SK-N-SH (cell line): Measurements from ENCODE around the gene DNAH1. TPM values are rescaled to one million over a fixed set of nuclear protein-coding genes. Genes with fewer than 3 reads are reported as not detected.

Experiments
- CTCF ChIA-PET: fragments of 300-600, 350-600 bp; formaldehyde crosslinking; extraction: SDS; loops from one replicate; lab custom pipeline; 2021; lab: Yijun Ruan, JAX
- POLR2A ChIA-PET: fragments of 350-600 bp; sonication (Branson Sonifier 250); formaldehyde crosslinking; extraction: SDS; loops from one replicate; lab custom pipeline; 2020; ENCODE audit warnings: antibody characterized with exemption, inconsistent platforms; lab: Yijun Ruan, JAX
- DNase-seq: peaks from one replicate; pipeline ENCODE4 v3.0.0; 2012
- H2AFZ ChIP-seq: fragments of 200-600 bp; sonication (generic); 2 replicates; pipeline ENCODE4 v1.8.1; 2016; ENCODE audit warnings: antibody characterized with exemption, mild to moderate bottlenecking, low read depth
- H3F3A ChIP-seq: fragments of 200-600 bp; sonication (generic); replicated peaks from 2 replicates; pipeline ENCODE3; 2016; ENCODE audit warnings: antibody characterized with exemption, mild to moderate bottlenecking; ENCODE audit not compliant: insufficient read depth
- H3K27ac ChIP-seq, 2 experiments: fragments of 200-500 bp in 1 of 2; fragments of 200-600 bp in 1 of 2; sonication (Bioruptor generic) in 1 of 2; sonication (generic), shearing (Covaris generic) in 1 of 2; 2 replicates each; pipeline versions ENCODE4 v1.5.1 to v1.6.1; 2014 to 2016; ENCODE audit warnings: low read depth in 2 of 2, inconsistent platforms in 1 of 2, low read length in 1 of 2, mild to moderate bottlenecking in 1 of 2, mixed read lengths in 1 of 2
- H3K27me3 ChIP-seq: fragments of 200-600 bp; sonication (generic), shearing (Covaris generic); 2 replicates; pipeline ENCODE4 v1.6.1; 2016; ENCODE audit warnings: mixed run types; ENCODE audit not compliant: insufficient read depth
- H3K36me3 ChIP-seq, 2 experiments: fragments of 200-500 bp in 1 of 2; fragments of 200-600 bp in 1 of 2; sonication (Bioruptor generic) in 1 of 2; sonication (generic) in 1 of 2; replicated peaks in 1 of 2; 2 replicates each; pipeline versions ENCODE3 to v1.5.1; 2014 to 2016; ENCODE audit warnings: low read length in 1 of 2, mild to moderate bottlenecking in 1 of 2; ENCODE audit not compliant: insufficient read depth in 2 of 2, control insufficient read depth in 1 of 2
- H3K4me1 ChIP-seq, 2 experiments: fragments of 200-500 bp in 1 of 2; fragments of 200-600 bp in 1 of 2; sonication (Bioruptor generic) in 1 of 2; sonication (generic), shearing (Covaris generic) in 1 of 2; 2 replicates each; pipeline versions ENCODE4 v1.5.1 to v1.6.1; 2014 to 2016; ENCODE audit warnings: low read depth in 1 of 2, low read length in 1 of 2, mixed run types in 1 of 2; ENCODE audit not compliant: insufficient read depth in 2 of 2, control insufficient read depth in 1 of 2
- H3K4me2 ChIP-seq: fragments of 200-600 bp; sonication (generic), shearing (Covaris generic); 2 replicates; pipeline ENCODE4 v1.6.1; 2017; ENCODE audit warnings: mixed run types
- H3K4me3 ChIP-seq, 2 experiments: fragments of 200-500 bp in 1 of 2; fragments of 200-600 bp in 1 of 2; sonication (Bioruptor generic) in 1 of 2; sonication (generic), shearing (Covaris generic) in 1 of 2; 2 replicates each; pipeline versions ENCODE4 v1.5.1 to v1.8.1; 2014 to 2016; ENCODE audit warnings: low read depth in 2 of 2, inconsistent platforms in 1 of 2, low read length in 1 of 2, mild to moderate bottlenecking in 1 of 2, mixed read lengths in 1 of 2, moderate library complexity in 1 of 2
- H3K79me2 ChIP-seq: fragments of 200-600 bp; sonication (generic); 2 replicates; pipeline ENCODE4 v1.8.1; 2017; ENCODE audit warnings: mild to moderate bottlenecking; ENCODE audit not compliant: insufficient read depth
- H3K9ac ChIP-seq: fragments of 200-600 bp; sonication (generic); 2 replicates; pipeline ENCODE4 v1.6.1; 2017; ENCODE audit warnings: mixed run types
- H3K9me2 ChIP-seq: fragments of 200-600 bp; sonication (generic); 2 replicates; pipeline ENCODE4 v1.6.1; 2017; ENCODE audit warnings: mixed run types
- H3K9me3 ChIP-seq: fragments of 200-600 bp; sonication (generic); 2 replicates; pipeline ENCODE4 v1.6.1; 2017; ENCODE audit warnings: mixed run types, mild to moderate bottlenecking, moderate library complexity
- H4K20me1 ChIP-seq: fragments of 200-600 bp; sonication (generic); 2 replicates; pipeline ENCODE4 v1.6.1; 2017; ENCODE audit warnings: mild to moderate bottlenecking, mixed run types; ENCODE audit not compliant: insufficient read depth
- CHD2 ChIP-seq: fragments of 150-350 bp; IDR thresholded peaks from 2 replicates; pipeline ENCODE4 v1.6.1; 2018; ENCODE audit warnings: low read length; ENCODE audit not compliant: partially characterized antibody
- ELF1 ChIP-seq: IDR thresholded peaks from 2 replicates; pipeline ENCODE4 v1.4.0; 2012
- EZH2phosphoT487 ChIP-seq: fragments of 200-600 bp; sonication (generic); IDR thresholded peaks from 2 replicates; pipeline ENCODE4 v1.6.1; 2017; ENCODE audit warnings: low read depth, mixed run types, mild to moderate bottlenecking, antibody characterized with exemption, moderate library complexity, borderline replicate concordance
- FOSL2 ChIP-seq: IDR thresholded peaks from 2 replicates; pipeline ENCODE4 v1.4.0; 2012; ENCODE audit warnings: low read depth, mild to moderate bottlenecking, moderate library complexity, borderline replicate concordance
- FOXJ3 ChIP-seq: sonication (generic); formaldehyde crosslinking; IDR thresholded peaks from 2 replicates; pipeline ENCODE4 v1.5.1; 2020; ENCODE audit warnings: mild to moderate bottlenecking, missing genetic modification reagents
- GABPA ChIP-seq: IDR thresholded peaks from 2 replicates; pipeline ENCODE4 v1.4.0; 2012; ENCODE audit warnings: low read depth, mild to moderate bottlenecking
- MEF2A ChIP-seq: IDR thresholded peaks from 2 replicates; pipeline ENCODE4 v1.4.0; 2012; ENCODE audit warnings: low read depth, borderline replicate concordance
- MXI1 ChIP-seq: IDR thresholded peaks from 2 replicates; pipeline ENCODE4 v1.6.1; 2012; ENCODE audit warnings: mild to moderate bottlenecking, low read depth, low read length, improper control_type of control experiment
- NFIC ChIP-seq: IDR thresholded peaks from 2 replicates; pipeline ENCODE4 v1.4.0; 2012; ENCODE audit warnings: borderline replicate concordance
- POLR2AphosphoS5 ChIP-seq: IDR thresholded peaks from 2 replicates; pipeline ENCODE4 v1.6.1; 2012; ENCODE audit warnings: low read depth, low read length
- RAD21 ChIP-seq: IDR thresholded peaks from 2 replicates; pipeline ENCODE4 v1.6.1; 2012; ENCODE audit warnings: mild to moderate bottlenecking, low read length
- RCOR1 ChIP-seq: fragments of 150-350 bp; IDR thresholded peaks from 2 replicates; pipeline ENCODE4 v1.6.1; 2017; ENCODE audit warnings: antibody characterized with exemption, low read length
- SIN3A ChIP-seq: IDR thresholded peaks from 2 replicates; pipeline ENCODE4 v1.6.1; 2012; ENCODE audit warnings: low read depth, mild to moderate bottlenecking, low read length, moderate library complexity, borderline replicate concordance
- TAF1 ChIP-seq: IDR thresholded peaks from 2 replicates; pipeline ENCODE4 v1.6.1; 2012; ENCODE audit warnings: low read depth, mild to moderate bottlenecking, low read length, moderate library complexity, borderline replicate concordance
- WGBS: methylation state at CpG from one replicate; pipeline ENCODE4 v1.1.6; 2017; ENCODE audit warnings: low lambda C conversion rate; 5-methylcytosine and 5-hydroxymethylcytosine counted together
- polyA plus RNA-seq, 3 experiments: library from polyadenylated mRNA; depleted of rRNA; stranded (reverse); fragments of >200 nt; gene quantifications; 2 replicates each; pipeline ENCODE4 v1.2.3, GENCODE V29; 2012
- TF ChIP-seq, protein P1 (sequence below): IDR thresholded peaks from 2 replicates; pipeline ENCODE4; 2012
- TF ChIP-seq, protein P2 (sequence below): IDR thresholded peaks from 2 replicates; pipeline ENCODE4 v1.4.0; 2012; ENCODE audit warnings: low read depth, borderline replicate concordance
- TF ChIP-seq, protein P3 (sequence below): fragments of 150-350 bp; IDR thresholded peaks from 2 replicates; pipeline ENCODE4 v1.6.1; 2016; ENCODE audit warnings: mild to moderate bottlenecking, low read depth, low read length
- TF ChIP-seq, protein P4 (sequence below): fragments of 200-600 bp; sonication (generic); IDR thresholded peaks from 2 replicates; pipeline ENCODE4 v1.6.1; 2017; ENCODE audit warnings: antibody characterized with exemption, mild to moderate bottlenecking, moderate library complexity

Gene DNAH1
- polyA plus RNA-seq, 1 of the 3 experiments (the other 2 are of a cell fraction) = 5.1 TPM

DNA sequence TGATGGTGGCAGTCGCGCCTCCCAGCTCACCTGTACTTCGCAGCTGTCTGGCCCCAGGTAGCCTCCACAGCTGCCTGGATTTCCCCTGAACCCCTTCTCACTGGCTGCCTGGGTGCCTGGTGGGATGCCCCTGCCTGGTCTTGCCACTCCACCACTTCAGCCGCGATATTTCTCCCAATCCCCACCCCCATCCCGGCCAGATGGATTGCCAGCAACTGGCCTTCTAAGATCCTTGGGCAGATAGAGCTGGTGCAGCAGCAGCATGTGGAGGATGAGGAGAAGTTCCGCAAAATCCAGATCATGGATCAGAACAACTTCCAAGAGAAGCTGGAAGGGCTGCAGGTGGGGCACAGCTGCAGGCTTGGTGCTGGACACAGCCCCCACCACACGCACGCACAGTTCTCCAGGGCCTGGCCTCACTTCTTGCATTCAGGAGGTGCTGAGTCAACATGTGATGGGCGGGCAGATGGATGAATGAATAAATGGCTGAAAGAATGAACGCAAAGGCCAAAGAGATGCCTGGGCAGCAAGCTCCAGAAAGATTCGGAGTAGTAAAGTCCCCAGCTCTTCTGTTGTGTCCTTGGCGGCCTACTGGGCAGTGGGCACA is 35.7 kb downstream of the DNAH1 start:
- no peak overlapping the region for H2AFZ ChIP-seq
- TF ChIP-seq FOSL2 (no peak), NFIC (no peak), TAF1 (no peak), CHD2 (no peak), FOXJ3 (CRISPR knock-in tag) (no peak), ELF1 (no peak), RAD21 (no peak), GABPA (no peak), MEF2A (no peak)
- TF ChIP-seq, protein P1, sequence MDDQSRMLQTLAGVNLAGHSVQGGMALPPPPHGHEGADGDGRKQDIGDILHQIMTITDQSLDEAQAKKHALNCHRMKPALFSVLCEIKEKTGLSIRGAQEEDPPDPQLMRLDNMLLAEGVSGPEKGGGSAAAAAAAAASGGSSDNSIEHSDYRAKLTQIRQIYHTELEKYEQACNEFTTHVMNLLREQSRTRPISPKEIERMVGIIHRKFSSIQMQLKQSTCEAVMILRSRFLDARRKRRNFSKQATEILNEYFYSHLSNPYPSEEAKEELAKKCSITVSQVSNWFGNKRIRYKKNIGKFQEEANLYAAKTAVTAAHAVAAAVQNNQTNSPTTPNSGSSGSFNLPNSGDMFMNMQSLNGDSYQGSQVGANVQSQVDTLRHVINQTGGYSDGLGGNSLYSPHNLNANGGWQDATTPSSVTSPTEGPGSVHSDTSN = no peak
- TF ChIP-seq, protein P2, sequence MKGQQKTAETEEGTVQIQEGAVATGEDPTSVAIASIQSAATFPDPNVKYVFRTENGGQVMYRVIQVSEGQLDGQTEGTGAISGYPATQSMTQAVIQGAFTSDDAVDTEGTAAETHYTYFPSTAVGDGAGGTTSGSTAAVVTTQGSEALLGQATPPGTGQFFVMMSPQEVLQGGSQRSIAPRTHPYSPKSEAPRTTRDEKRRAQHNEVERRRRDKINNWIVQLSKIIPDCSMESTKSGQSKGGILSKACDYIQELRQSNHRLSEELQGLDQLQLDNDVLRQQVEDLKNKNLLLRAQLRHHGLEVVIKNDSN = no peak
- TF ChIP-seq, protein P3, sequence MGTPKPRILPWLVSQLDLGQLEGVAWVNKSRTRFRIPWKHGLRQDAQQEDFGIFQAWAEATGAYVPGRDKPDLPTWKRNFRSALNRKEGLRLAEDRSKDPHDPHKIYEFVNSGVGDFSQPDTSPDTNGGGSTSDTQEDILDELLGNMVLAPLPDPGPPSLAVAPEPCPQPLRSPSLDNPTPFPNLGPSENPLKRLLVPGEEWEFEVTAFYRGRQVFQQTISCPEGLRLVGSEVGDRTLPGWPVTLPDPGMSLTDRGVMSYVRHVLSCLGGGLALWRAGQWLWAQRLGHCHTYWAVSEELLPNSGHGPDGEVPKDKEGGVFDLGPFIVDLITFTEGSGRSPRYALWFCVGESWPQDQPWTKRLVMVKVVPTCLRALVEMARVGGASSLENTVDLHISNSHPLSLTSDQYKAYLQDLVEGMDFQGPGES = no peak
- TF ChIP-seq, all 33 proteins: peak for 0
- no peaks in the 10 kb centered on the region for H3K27me3 ChIP-seq
- H3K9me2 ChIP-seq = no peaks in the 10 kb centered on the region
- DNase-seq = no peak
- POLR2A ChIA-PET = no interaction called here
- H3K4me2 ChIP-seq = no peak overlapping the region
- no peak overlapping the region for H3K9ac ChIP-seq
- H3K9me3 ChIP-seq = no peaks in the 10 kb centered on the region
- WGBS = 87% methylated on average over 12 of the region's 13 CpGs
- H3K27ac ChIP-seq = no peak overlapping the region
- no peaks in the 10 kb centered on the region for H3F3A ChIP-seq
- H3K36me3 ChIP-seq = no peaks in the 10 kb centered on the region
- H3K79me2 ChIP-seq = no peaks in the 10 kb centered on the region
- no peaks in the 10 kb centered on the region; a peak in 1 of 4 replicates for H3K4me1 ChIP-seq
- CTCF ChIA-PET = interaction anchor here (0.8 to 32.8 kb wide), 3 partner anchors 12 to 131 kb away, joined by 4 to 504 read pairs (median 19); partner anchors contain the start of gene GLYCTK
- no peaks in the 10 kb centered on the region for H4K20me1 ChIP-seq
- no peak overlapping the region for H3K4me3 ChIP-seq

DNA sequence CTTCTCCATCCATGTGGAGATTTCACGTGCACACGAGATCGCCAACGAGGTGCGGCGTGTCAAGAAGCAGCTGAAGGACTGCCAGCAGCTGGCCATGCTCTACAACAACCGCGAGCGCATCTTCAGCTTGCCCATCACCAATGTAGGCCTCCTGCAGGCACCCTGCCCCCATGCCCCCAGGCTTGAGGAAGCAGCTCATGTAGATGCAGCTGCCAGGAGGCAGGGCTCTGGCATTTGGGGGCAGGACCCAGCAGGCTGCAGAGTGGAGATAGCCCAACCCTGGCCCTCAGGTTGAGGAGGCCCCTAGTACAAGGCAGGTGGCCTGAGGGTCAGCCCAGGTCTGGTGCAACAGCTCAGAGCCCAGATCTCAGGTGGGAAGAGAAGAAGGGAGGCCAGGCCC is 36.4 kb downstream of the DNAH1 start:
- no peaks in the 10 kb centered on the region for H3K9me3 ChIP-seq
- TF ChIP-seq CHD2 = no peak
- no peak for TF ChIP-seq RCOR1
- TF ChIP-seq SIN3A = no peak
- TF ChIP-seq, protein P4, sequence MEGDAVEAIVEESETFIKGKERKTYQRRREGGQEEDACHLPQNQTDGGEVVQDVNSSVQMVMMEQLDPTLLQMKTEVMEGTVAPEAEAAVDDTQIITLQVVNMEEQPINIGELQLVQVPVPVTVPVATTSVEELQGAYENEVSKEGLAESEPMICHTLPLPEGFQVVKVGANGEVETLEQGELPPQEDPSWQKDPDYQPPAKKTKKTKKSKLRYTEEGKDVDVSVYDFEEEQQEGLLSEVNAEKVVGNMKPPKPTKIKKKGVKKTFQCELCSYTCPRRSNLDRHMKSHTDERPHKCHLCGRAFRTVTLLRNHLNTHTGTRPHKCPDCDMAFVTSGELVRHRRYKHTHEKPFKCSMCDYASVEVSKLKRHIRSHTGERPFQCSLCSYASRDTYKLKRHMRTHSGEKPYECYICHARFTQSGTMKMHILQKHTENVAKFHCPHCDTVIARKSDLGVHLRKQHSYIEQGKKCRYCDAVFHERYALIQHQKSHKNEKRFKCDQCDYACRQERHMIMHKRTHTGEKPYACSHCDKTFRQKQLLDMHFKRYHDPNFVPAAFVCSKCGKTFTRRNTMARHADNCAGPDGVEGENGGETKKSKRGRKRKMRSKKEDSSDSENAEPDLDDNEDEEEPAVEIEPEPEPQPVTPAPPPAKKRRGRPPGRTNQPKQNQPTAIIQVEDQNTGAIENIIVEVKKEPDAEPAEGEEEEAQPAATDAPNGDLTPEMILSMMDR = no peak
- no peak for TF ChIP-seq EZH2phosphoT487
- TF ChIP-seq ELF1 = no peak
- no peak for TF ChIP-seq MXI1
- TF ChIP-seq, protein P1 = no peak
- TF ChIP-seq POLR2AphosphoS5 = no peak
- ChIA-PET CTCF (interaction anchor here (0.7 to 32.8 kb wide), 4 partner anchors 13 to 132 kb away, joined by 3 to 504 read pairs (median 12); partner anchors contain the start of gene GLYCTK), POLR2A (interaction anchor here (0.5 kb wide), 1 partner anchor 243 kb away, joined by 3 read pairs; no protein-coding TSS in a partner anchor)
- H3K27me3 ChIP-seq = no peaks in the 10 kb centered on the region
- no peaks in the 10 kb centered on the region for H3K79me2 ChIP-seq
- H3K9me2 ChIP-seq = no peaks in the 10 kb centered on the region
- H3K9ac ChIP-seq = no peak overlapping the region
- no peaks in the 10 kb centered on the region for H4K20me1 ChIP-seq
- no peak overlapping the region for H3K27ac ChIP-seq
- WGBS = 99% methylated on average over 9 of the region's 9 CpGs
- H3F3A ChIP-seq = no peaks in the 10 kb centered on the region
- no peaks in the 10 kb centered on the region for H3K36me3 ChIP-seq
- no peak for DNase-seq
- H3K4me2 ChIP-seq = no peak overlapping the region
- no peak overlapping the region for H3K4me3 ChIP-seq
- no peak overlapping the region for H2AFZ ChIP-seq
- no peaks in the 10 kb centered on the region; a peak in 1 of 4 replicates for H3K4me1 ChIP-seq
